ENCODE measurements around the gene ARTN.

ARTN gene

DNA sequence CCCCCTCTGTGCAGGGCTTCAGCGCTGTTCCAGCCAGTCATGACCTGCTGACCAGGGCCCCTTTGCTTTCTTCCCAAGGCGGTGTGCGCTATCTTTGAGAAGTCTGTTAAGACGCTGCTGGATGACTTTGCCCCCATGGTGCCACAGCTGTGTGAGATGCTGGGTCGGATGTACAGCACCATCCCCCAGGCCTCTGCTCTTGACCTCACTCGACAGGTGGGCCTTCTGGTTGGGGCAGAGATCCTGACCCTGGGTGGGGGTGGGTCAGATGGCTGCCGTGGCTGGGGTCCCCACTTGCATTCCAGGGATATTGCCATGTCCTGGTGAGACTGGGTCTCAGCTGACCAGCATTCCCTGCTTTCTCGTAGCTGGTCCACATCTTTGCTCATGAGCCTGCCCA lies 27.2 kb downstream of the ARTN start:
- H3K18ac ChIP-seq (ENCODE audit: low read length), result no peak overlapping the region
- H3K23ac ChIP-seq (ENCODE audit: low read length), result no peak overlapping the region
- H2BK15ac ChIP-seq (replicated peaks; ENCODE audit: low read depth), result no peak overlapping the region
- WGBS (ENCODE audit: extremely low coverage, insufficient coverage, low lambda C conversion rate), result no CpG with 5 or more reads among the region's 8 CpGs
- H2AK5ac ChIP-seq (ENCODE audit: low read length), result no peak overlapping the region
- H4K8ac ChIP-seq (ENCODE audit: low read depth, low read length), result no peak overlapping the region
- no peaks in the 10 kb centered on the region for H3K79me1 ChIP-seq (ENCODE audit: low read length)
- DNase-seq, result no peak
- H3K4ac ChIP-seq (ENCODE audit: low read depth, low read length), result no peak overlapping the region
- no peak overlapping the region for H3K9ac ChIP-seq (ENCODE audit: low read length)
- H2BK120ac ChIP-seq (ENCODE audit: low read depth, low read length), result no peak overlapping the region
- H3K4me1 ChIP-seq (ENCODE audit: control insufficient read depth, low read depth, low read length), result no peaks in the 10 kb centered on the region
- no peak overlapping the region for H3K4me3 ChIP-seq (ENCODE audit: low read length)
- H4K5ac ChIP-seq (ENCODE audit: low read length), result no peak overlapping the region
- H3K79me2 ChIP-seq (ENCODE audit: control insufficient read depth, insufficient read depth, low read length), result no peaks in the 10 kb centered on the region
- H3K56ac ChIP-seq (ENCODE audit: low read length), result no peak overlapping the region
- H3K27me3 ChIP-seq (ENCODE audit: insufficient read depth, low read length, poor library complexity), result no peaks in the 10 kb centered on the region
- H3K4me2 ChIP-seq (ENCODE audit: low read length), result no peak overlapping the region
- H2BK5ac ChIP-seq (ENCODE audit: low read length), result no peak overlapping the region
- H3K36me3 ChIP-seq (ENCODE audit: control insufficient read depth, insufficient read depth, low read length), result peaks cover 1% of the 10 kb centered on the region
- no peak overlapping the region for H3K27ac ChIP-seq (ENCODE audit: low read depth, low read length)

DNA sequence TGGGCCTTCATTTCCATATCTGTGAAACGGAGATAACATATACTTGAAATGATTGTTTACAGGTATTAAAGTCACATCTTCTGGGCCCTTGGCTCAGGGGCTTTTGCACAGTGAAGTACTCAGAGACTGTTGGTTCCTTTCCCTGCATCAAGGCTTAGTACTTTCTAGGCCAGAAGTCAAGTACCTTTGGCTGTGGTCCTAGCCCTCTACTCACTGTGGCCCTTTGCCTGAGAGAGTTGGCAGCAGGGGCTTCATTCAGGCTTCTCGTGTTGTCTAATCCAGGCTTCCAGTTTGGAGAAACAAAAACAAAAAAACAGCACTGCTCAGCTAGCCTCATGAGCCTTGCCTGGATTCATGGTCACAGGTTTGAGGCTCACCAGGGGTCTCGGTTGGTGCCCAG lies 28.1 kb downstream of the ARTN start:
- Histone ChIP-seq H3K23ac (ENCODE audit: low read length) (no peak overlapping the region), H3K18ac (ENCODE audit: low read length) (no peak overlapping the region), H3K4me2 (ENCODE audit: low read length) (no peak overlapping the region), H2BK5ac (ENCODE audit: low read length) (no peak overlapping the region), H3K27me3 (ENCODE audit: insufficient read depth, low read length, poor library complexity) (no peaks in the 10 kb centered on the region), H3K79me1 (ENCODE audit: low read length) (no peaks in the 10 kb centered on the region), H3K4me1 (ENCODE audit: control insufficient read depth, low read depth, low read length) (no peaks in the 10 kb centered on the region), H4K5ac (ENCODE audit: low read length) (no peak overlapping the region), H3K4me3 (ENCODE audit: low read length) (no peak overlapping the region), H2BK15ac (replicated peaks; ENCODE audit: low read depth) (no peak overlapping the region), H3K4ac (ENCODE audit: low read depth, low read length) (no peak overlapping the region), H3K56ac (ENCODE audit: low read length) (no peak overlapping the region), H3K27ac (ENCODE audit: low read depth, low read length) (no peak overlapping the region), H3K79me2 (ENCODE audit: control insufficient read depth, insufficient read depth, low read length) (no peaks in the 10 kb centered on the region), H3K36me3 (ENCODE audit: control insufficient read depth, insufficient read depth, low read length) (peaks cover 1% of the 10 kb centered on the region), H2BK120ac (ENCODE audit: low read depth, low read length) (no peak overlapping the region), H3K9ac (ENCODE audit: low read length) (no peak overlapping the region), H2AK5ac (ENCODE audit: low read length) (no peak overlapping the region), H4K8ac (ENCODE audit: low read depth, low read length) (no peak overlapping the region)
- no CpG with 5 or more reads among the region's 3 CpGs for WGBS (ENCODE audit: extremely low coverage, insufficient coverage, low lambda C conversion rate)
- DNase-seq, result no peak

DNA sequence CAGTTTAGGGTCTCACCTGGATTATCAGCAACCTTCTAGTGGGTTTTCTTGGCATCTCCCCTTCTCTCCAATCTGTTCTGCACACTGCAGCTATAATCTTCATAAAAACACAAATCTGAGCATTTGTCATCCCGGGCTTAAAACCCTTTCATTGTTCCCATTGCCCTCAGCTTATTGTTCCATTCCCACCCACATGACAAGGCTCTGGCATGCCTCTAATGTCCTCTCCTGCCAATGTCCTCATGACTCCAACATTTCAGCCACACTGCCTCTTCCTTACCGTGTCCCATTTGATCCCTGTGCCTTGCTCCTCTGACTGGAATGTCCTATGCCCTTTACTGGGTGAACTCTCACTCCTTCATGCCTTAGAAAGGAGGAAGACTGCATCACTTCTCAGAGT lies 28.7 kb downstream of the ARTN start:
- Histone ChIP-seq H3K18ac (ENCODE audit: low read length) (no peak overlapping the region), H3K9ac (ENCODE audit: low read length) (no peak overlapping the region), H3K4me3 (ENCODE audit: low read length) (no peak overlapping the region), H3K27ac (ENCODE audit: low read depth, low read length) (no peak overlapping the region), H3K4me2 (ENCODE audit: low read length) (no peak overlapping the region), H3K79me1 (ENCODE audit: low read length) (no peaks in the 10 kb centered on the region), H2BK120ac (ENCODE audit: low read depth, low read length) (no peak overlapping the region), H3K36me3 (ENCODE audit: control insufficient read depth, insufficient read depth, low read length) (peaks cover 1% of the 10 kb centered on the region), H3K27me3 (ENCODE audit: insufficient read depth, low read length, poor library complexity) (no peaks in the 10 kb centered on the region), H3K4ac (ENCODE audit: low read depth, low read length) (no peak overlapping the region), H3K79me2 (ENCODE audit: control insufficient read depth, insufficient read depth, low read length) (no peaks in the 10 kb centered on the region), H2BK5ac (ENCODE audit: low read length) (no peak overlapping the region), H3K4me1 (ENCODE audit: control insufficient read depth, low read depth, low read length) (no peaks in the 10 kb centered on the region), H4K5ac (ENCODE audit: low read length) (no peak overlapping the region), H3K56ac (ENCODE audit: low read length) (no peak overlapping the region), H3K23ac (ENCODE audit: low read length) (no peak overlapping the region), H4K8ac (ENCODE audit: low read depth, low read length) (no peak overlapping the region), H2AK5ac (ENCODE audit: low read length) (no peak overlapping the region), H2BK15ac (replicated peaks; ENCODE audit: low read depth) (no peak overlapping the region)
- WGBS (ENCODE audit: extremely low coverage, insufficient coverage, low lambda C conversion rate), result no CpG with 5 or more reads among the region's 2 CpGs
- no peak for DNase-seq

DNA sequence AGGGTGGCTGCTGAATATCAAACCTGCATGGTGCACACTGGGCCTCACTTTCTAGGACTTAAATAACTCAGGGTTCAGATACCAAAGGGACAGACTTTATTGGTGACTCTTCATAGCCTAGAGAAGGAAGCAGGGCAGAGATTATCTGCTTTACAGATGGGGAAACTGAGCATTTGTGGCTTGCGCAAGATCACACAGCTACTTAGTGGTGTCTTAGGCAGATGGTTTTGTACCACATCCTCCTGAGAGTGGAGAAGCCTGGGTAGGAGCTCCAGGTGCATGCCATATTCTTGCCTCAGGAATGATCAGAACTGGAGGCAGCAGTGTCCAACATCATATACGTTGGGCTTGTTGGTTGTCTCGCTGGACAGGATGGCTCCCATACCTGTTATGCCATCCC lies 29.4 kb downstream of the ARTN start:
- Histone ChIP-seq H3K27ac (ENCODE audit: low read depth, low read length) (no peak overlapping the region), H3K36me3 (ENCODE audit: control insufficient read depth, insufficient read depth, low read length) (peaks cover 1% of the 10 kb centered on the region)
- WGBS (ENCODE audit: extremely low coverage, insufficient coverage, low lambda C conversion rate), result no CpG with 5 or more reads among the region's 3 CpGs

DNA sequence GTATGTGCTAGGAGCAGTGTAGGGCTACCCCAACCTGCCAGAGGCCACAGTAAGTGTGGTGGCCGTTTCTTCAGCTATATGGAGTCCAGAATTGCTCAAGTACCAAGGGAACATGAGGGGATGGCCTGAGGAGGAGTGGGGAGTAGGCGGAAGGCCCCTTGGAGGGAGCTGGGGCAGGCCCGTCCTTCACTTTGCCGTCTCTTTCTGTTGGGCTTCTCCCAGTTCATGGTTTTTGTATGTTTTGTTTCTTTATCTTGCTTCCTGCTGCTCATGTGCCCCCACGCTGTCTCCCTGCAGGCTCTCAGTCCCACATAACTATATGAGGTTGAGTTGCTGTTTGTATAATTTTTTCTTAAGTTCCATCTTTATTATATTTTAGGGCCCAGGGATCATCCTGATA lies 30.3 kb downstream of the ARTN start:
- H3K56ac ChIP-seq (ENCODE audit: low read length), result no peak overlapping the region
- DNase-seq, result no peak
- no peak overlapping the region for H3K4me3 ChIP-seq (ENCODE audit: low read length)
- H2BK120ac ChIP-seq (ENCODE audit: low read depth, low read length), result no peak overlapping the region
- H3K79me2 ChIP-seq (ENCODE audit: control insufficient read depth, insufficient read depth, low read length), result no peaks in the 10 kb centered on the region
- no peak overlapping the region for H2AK5ac ChIP-seq (ENCODE audit: low read length)
- no peak overlapping the region for H4K8ac ChIP-seq (ENCODE audit: low read depth, low read length)
- no peak overlapping the region for H3K4me2 ChIP-seq (ENCODE audit: low read length)
- H4K5ac ChIP-seq (ENCODE audit: low read length), result no peak overlapping the region
- WGBS (ENCODE audit: extremely low coverage, insufficient coverage, low lambda C conversion rate), result no CpG with 5 or more reads among the region's 5 CpGs
- H3K4ac ChIP-seq (ENCODE audit: low read depth, low read length), result no peak overlapping the region
- H2BK5ac ChIP-seq (ENCODE audit: low read length), result no peak overlapping the region
- H2BK15ac ChIP-seq (replicated peaks; ENCODE audit: low read depth), result no peak overlapping the region
- H3K27ac ChIP-seq (ENCODE audit: low read depth, low read length), result no peak overlapping the region
- no peaks in the 10 kb centered on the region for H3K79me1 ChIP-seq (ENCODE audit: low read length)
- no peaks in the 10 kb centered on the region for H3K4me1 ChIP-seq (ENCODE audit: control insufficient read depth, low read depth, low read length)
- H3K18ac ChIP-seq (ENCODE audit: low read length), result no peak overlapping the region
- H3K9ac ChIP-seq (ENCODE audit: low read length), result no peak overlapping the region
- no peaks in the 10 kb centered on the region for H3K27me3 ChIP-seq (ENCODE audit: insufficient read depth, low read length, poor library complexity)
- H3K36me3 ChIP-seq (ENCODE audit: control insufficient read depth, insufficient read depth, low read length), result peaks cover 1% of the 10 kb centered on the region
- H3K23ac ChIP-seq (ENCODE audit: low read length), result no peak overlapping the region

More for the DNA sequence above, 29.4 kb downstream of the ARTN start:
- H3K4ac ChIP-seq (ENCODE audit: low read depth, low read length), result no peak overlapping the region
- DNase-seq, result no peak
- no peak overlapping the region for H3K4me2 ChIP-seq (ENCODE audit: low read length)
- H3K4me1 ChIP-seq (ENCODE audit: control insufficient read depth, low read depth, low read length), result no peaks in the 10 kb centered on the region
- H4K8ac ChIP-seq (ENCODE audit: low read depth, low read length), result no peak overlapping the region
- no peak overlapping the region for H3K9ac ChIP-seq (ENCODE audit: low read length)
- no peaks in the 10 kb centered on the region for H3K79me1 ChIP-seq (ENCODE audit: low read length)
- no peak overlapping the region for H3K56ac ChIP-seq (ENCODE audit: low read length)
- no peak overlapping the region for H2BK120ac ChIP-seq (ENCODE audit: low read depth, low read length)
- no peak overlapping the region for H2BK15ac ChIP-seq (replicated peaks; ENCODE audit: low read depth)
- H2AK5ac ChIP-seq (ENCODE audit: low read length), result no peak overlapping the region
- H3K18ac ChIP-seq (ENCODE audit: low read length), result no peak overlapping the region
- no peak overlapping the region for H4K5ac ChIP-seq (ENCODE audit: low read length)
- no peak overlapping the region for H3K23ac ChIP-seq (ENCODE audit: low read length)
- no peaks in the 10 kb centered on the region for H3K79me2 ChIP-seq (ENCODE audit: control insufficient read depth, insufficient read depth, low read length)
- no peak overlapping the region for H2BK5ac ChIP-seq (ENCODE audit: low read length)
- H3K27me3 ChIP-seq (ENCODE audit: insufficient read depth, low read length, poor library complexity), result no peaks in the 10 kb centered on the region
- no peak overlapping the region for H3K4me3 ChIP-seq (ENCODE audit: low read length)

DNA sequence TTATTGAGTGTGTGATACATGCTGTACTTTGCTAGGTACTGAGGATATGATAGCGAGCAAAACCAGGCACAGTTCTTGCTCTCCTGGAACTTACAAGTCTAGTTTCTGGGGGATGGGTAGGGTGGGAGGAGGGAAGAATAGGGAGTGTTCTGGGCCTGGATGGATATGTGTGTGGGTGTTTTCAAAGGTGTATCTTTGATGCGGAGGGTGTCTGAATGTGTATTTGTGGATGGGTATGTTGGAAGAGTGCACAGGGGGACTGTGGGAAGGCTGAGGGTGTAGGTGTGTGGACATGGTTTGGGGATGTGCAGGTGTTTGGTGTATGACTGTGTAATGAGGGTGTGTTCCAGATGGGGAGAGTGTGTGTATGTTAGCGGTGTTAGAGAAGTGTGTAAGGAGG lies 31.7 kb downstream of the ARTN start:
- H3K36me3 ChIP-seq (ENCODE audit: control insufficient read depth, insufficient read depth, low read length), result peaks cover 1% of the 10 kb centered on the region
- H2AK5ac ChIP-seq (ENCODE audit: low read length), result no peak overlapping the region
- H4K8ac ChIP-seq (ENCODE audit: low read depth, low read length), result no peak overlapping the region
- no peak overlapping the region for H2BK5ac ChIP-seq (ENCODE audit: low read length)
- no peak overlapping the region for H3K4me2 ChIP-seq (ENCODE audit: low read length)
- no peak overlapping the region for H2BK120ac ChIP-seq (ENCODE audit: low read depth, low read length)
- H3K9ac ChIP-seq (ENCODE audit: low read length), result no peak overlapping the region
- H3K23ac ChIP-seq (ENCODE audit: low read length), result no peak overlapping the region
- H3K79me1 ChIP-seq (ENCODE audit: low read length), result peaks cover 3% of the 10 kb centered on the region
- H3K27me3 ChIP-seq (ENCODE audit: insufficient read depth, low read length, poor library complexity), result no peaks in the 10 kb centered on the region
- no peak overlapping the region for H3K27ac ChIP-seq (ENCODE audit: low read depth, low read length)
- no CpG with 5 or more reads among the region's 3 CpGs for WGBS (ENCODE audit: extremely low coverage, insufficient coverage, low lambda C conversion rate)
- no peaks in the 10 kb centered on the region for H3K4me1 ChIP-seq (ENCODE audit: control insufficient read depth, low read depth, low read length)
- no peak overlapping the region for H4K5ac ChIP-seq (ENCODE audit: low read length)
- H3K56ac ChIP-seq (ENCODE audit: low read length), result no peak overlapping the region
- H3K4me3 ChIP-seq (ENCODE audit: low read length), result no peak overlapping the region
- peaks cover 3% of the 10 kb centered on the region for H3K79me2 ChIP-seq (ENCODE audit: control insufficient read depth, insufficient read depth, low read length)
- no peak overlapping the region for H3K18ac ChIP-seq (ENCODE audit: low read length)
- H2BK15ac ChIP-seq (replicated peaks; ENCODE audit: low read depth), result no peak overlapping the region
- H3K4ac ChIP-seq (ENCODE audit: low read depth, low read length), result no peak overlapping the region
- DNase-seq, result no peak
